Breast epithelium (tissue), 4 donors: ENCODE measurements around the gene SLC25A31. TPM values are rescaled to one million over a fixed set of nuclear protein-coding genes. Genes with fewer than 3 reads are reported as not detected.

Experiments used
- DNase-seq, 2 donors: peaks; one replicate each; pipeline ENCODE4 v3.0.0-alpha.2; 2019; ENCODE audit warnings: low spot score in 2 of 2
- H3K27ac ChIP-seq, 2 donors: fragments of 200-600 bp; sonication (generic) in 1 of 2; one replicate each; pipeline ENCODE4 v1.5.1; 2016 to 2019; ENCODE audit warnings: mild to moderate bottlenecking in 1 of 2
- H3K27me3 ChIP-seq, 2 donors: fragments of 200-600 bp; sonication (generic) in 1 of 2; one replicate each; pipeline versions ENCODE4 v1.5.1 to v1.6.0; 2017 to 2019; ENCODE audit warnings: control low read depth in 1 of 2, mild to moderate bottlenecking in 1 of 2
- H3K36me3 ChIP-seq: fragments of 200-600 bp; one replicate; pipeline ENCODE4 v1.5.1; 2019
- H3K4me1 ChIP-seq, 2 donors: fragments of 200-600 bp; sonication (generic); one replicate each; pipeline ENCODE4 v1.5.1; 2016 to 2019; ENCODE audit warnings: control low read depth in 1 of 2
- H3K4me3 ChIP-seq, 3 donors: fragments of 200-600 bp; sonication (generic); 1 replicate in 2 of 3; 2 replicates in 1 of 3; pipeline ENCODE4 v1.5.1; 2016 to 2019; ENCODE audit warnings: mild to moderate bottlenecking in 3 of 3, moderate library complexity in 2 of 3
- H3K9me3 ChIP-seq, 2 donors: fragments of 200-600 bp; sonication (generic) in 1 of 2; one replicate each; pipeline ENCODE4 v1.5.1; 2016 to 2019; ENCODE audit warnings: control low read depth in 1 of 2
- CTCF ChIP-seq, 3 donors: fragments of 450-650 bp; IDR thresholded peaks; one replicate each; pipeline ENCODE4 v1.5.1; 2016 to 2017; ENCODE audit warnings: antibody characterized with exemption in 3 of 3, mild to moderate bottlenecking in 3 of 3, moderate library complexity in 3 of 3
- POLR2A ChIP-seq: fragments of 450-650 bp; IDR thresholded peaks from one replicate; pipeline ENCODE4 v1.6.1; 2016; ENCODE audit warnings: antibody characterized with exemption, mild to moderate bottlenecking, moderate library complexity
- POLR2AphosphoS5 ChIP-seq, 3 donors: sonication (generic); formaldehyde crosslinking; IDR thresholded peaks; one replicate each; pipeline ENCODE4 v1.6.1; 2017; ENCODE audit warnings: antibody characterized with exemption in 3 of 3
- intact Hi-C: fragments of 100-400 bp; cut with DNase I; formaldehyde crosslinking; loops from one replicate; pipeline ENCODE4 v1.15.1; 2023; ENCODE audit warnings: low total_unique reads
- total RNA-seq, 3 donors: library from RNA; depleted of rRNA; stranded (reverse); fragments of >200 nt; gene quantifications; one replicate each; pipeline ENCODE4 v1.1.0, GENCODE V29; 2016

The SLC25A31 gene
- total RNA-seq = not detected

- no peak for DNase-seq
- no peak within 1 kb of the TSS for H3K27ac ChIP-seq
- intact Hi-C loops = loop anchor here (5.0 kb wide), 1 partner anchor 637 kb away; no protein-coding TSS in a partner anchor
Measured at GRCh38 chr4:127730142-127730913, at the start of gene SLC25A31. Gene SLC25A31, plus strand, starts transcription at chr4:127730400. Its CDS starts 146 bp downstream, at chr4:127730546.

GRCh38 chr4:127685292-127685691 lies 44.9 kb upstream of the SLC25A31 start:
- H3K36me3 ChIP-seq = no peaks in the 10 kb centered on the region
- intact Hi-C loops = no loop called here
- H3K9me3 ChIP-seq = no peaks in the 10 kb centered on the region
- no peaks in the 10 kb centered on the region for H3K27me3 ChIP-seq
- TF ChIP-seq POLR2A (no peak), CTCF (IDR thresholded peaks at IDR 0.05) (no peak), POLR2AphosphoS5 (IDR thresholded peaks at IDR 0.05) (no peak)
- no peak overlapping the region for H3K27ac ChIP-seq
- H3K4me1 ChIP-seq = no peaks in the 10 kb centered on the region
- no peak overlapping the region for H3K4me3 ChIP-seq
- no peak for DNase-seq

More at GRCh38 chr4:127730142-127730913, at the start of gene SLC25A31:
- Histone ChIP-seq H3K4me1 (no peaks in the 10 kb centered on the region), H3K9me3 (no peaks in the 10 kb centered on the region), H3K36me3 (no peaks in the 10 kb centered on the region), H3K4me3 (no peak within 1 kb of the TSS), H3K27me3 (no peaks in the 10 kb centered on the region)
- TF ChIP-seq CTCF (IDR thresholded peaks at IDR 0.05) = no peak
- TF ChIP-seq POLR2A = no peak
- TF ChIP-seq POLR2AphosphoS5 (IDR thresholded peaks at IDR 0.05) = no peak

- Histone ChIP-seq H3K36me3 (no peaks in the 10 kb centered on the region), H3K4me1 (no peaks in the 10 kb centered on the region), H3K4me3 (no peak overlapping the region), H3K27ac (no peak overlapping the region), H3K27me3 (no peaks in the 10 kb centered on the region), H3K9me3 (no peaks in the 10 kb centered on the region)
- TF ChIP-seq CTCF (IDR thresholded peaks at IDR 0.05) = no peak
- TF ChIP-seq POLR2AphosphoS5 (IDR thresholded peaks at IDR 0.05) = no peak
- intact Hi-C loops = no loop called here
- no peak for DNase-seq
Measured at GRCh38 chr4:127686658-127687057, 43.5 kb upstream of the SLC25A31 start.

DNA sequence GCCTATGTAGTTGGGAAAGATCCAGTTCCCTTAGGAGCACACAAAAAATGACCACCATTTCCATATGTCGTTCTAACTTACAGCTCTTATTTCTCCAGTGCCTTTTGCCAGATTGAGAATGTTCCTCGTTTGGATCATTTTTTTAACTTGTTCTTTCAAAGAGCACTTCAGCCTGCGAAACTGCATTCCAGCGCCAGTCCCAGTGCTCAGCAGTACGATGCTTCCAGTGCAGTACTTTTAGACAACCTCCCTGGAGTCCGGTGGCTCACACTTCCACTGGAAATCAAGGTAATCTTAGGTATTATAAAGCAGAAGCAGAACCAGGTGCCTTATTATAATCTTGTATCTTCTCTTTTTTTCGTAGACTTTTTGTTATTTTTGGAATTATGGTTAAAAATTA lies 42.6 kb upstream of the SLC25A31 start:
- Histone ChIP-seq H3K27ac (no peak overlapping the region), H3K36me3 (no peaks in the 10 kb centered on the region), H3K4me3 (no peak overlapping the region), H3K27me3 (no peaks in the 10 kb centered on the region), H3K9me3 (no peaks in the 10 kb centered on the region), H3K4me1 (no peaks in the 10 kb centered on the region)
- no peak for DNase-seq
- TF ChIP-seq POLR2AphosphoS5 (IDR thresholded peaks at IDR 0.05) = no peak
- no peak for TF ChIP-seq POLR2A
- intact Hi-C loops = no loop called here

DNA sequence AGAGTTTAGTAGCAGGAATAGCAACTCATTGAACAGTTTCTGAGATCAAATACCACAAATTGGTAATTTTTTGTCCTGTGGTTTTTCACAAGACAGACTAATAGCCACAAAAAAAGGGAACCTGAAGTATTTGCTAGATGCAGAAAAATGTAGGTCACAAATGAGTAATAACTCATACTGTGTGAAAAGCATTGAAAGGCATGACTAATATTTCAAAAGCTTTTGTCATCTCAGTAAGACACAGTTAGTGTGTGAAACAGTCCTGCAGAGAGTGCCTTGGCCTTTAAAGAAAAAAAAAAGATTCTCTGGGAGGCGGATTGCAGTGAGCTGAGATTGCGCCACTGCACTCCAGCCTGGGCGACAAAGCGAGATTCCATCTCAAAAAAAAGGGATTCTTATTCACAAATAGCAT lies 31.4 kb upstream of the SLC25A31 start:
- Histone ChIP-seq H3K9me3 (peaks cover 0 to 12% of the 10 kb centered on the region in 2 donors), H3K27me3 (no peaks in the 10 kb centered on the region), H3K27ac (no peak overlapping the region), H3K36me3 (no peaks in the 10 kb centered on the region), H3K4me1 (no peaks in the 10 kb centered on the region), H3K4me3 (no peak overlapping the region)
- DNase-seq = no peak
- no peak for TF ChIP-seq CTCF (IDR thresholded peaks at IDR 0.05)
- TF ChIP-seq POLR2A = no peak
- TF ChIP-seq POLR2AphosphoS5 (IDR thresholded peaks at IDR 0.05) = no peak
- intact Hi-C loops = no loop called here
